H54 (cell line): ENCODE results near the gene ETF1.

Experiments
- DNase-seq: peaks from one replicate; pipeline ENCODE4 v3.0.0; 2011; ENCODE audit warnings: low spot score, mixed read lengths; ENCODE audit not compliant: insufficient read length
- FAIRE-seq: peaks from 3 replicates; lab custom pipeline; 2011; peaks lifted over from hg19 to GRCh38; lab: Jason Lieb, UNC
- POLR2A ChIP-seq: IDR thresholded peaks from 2 replicates; pipeline ENCODE4 v1.6.1; 2011; ENCODE audit warnings: low read depth, mild to moderate bottlenecking, low read length

The ETF1 gene

DNA sequence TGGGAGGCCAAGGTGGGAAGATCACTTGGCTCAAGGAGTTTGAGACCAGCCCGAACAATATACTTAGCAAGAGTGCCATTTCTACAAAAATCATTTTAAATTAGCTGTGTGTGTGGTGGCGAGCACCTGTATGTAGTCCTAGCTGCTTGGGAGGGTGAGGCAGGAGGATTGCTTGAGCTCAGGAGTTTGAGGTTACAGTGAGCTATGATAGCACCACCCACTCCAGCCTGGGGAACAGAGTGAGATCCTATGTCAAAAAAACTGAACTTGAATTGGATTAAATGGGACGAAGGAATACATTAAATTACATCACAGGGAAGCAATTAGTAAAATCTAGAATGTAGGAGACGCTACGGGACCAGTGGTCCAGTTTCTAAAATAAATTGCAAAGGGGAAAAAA, 6.4 kb upstream of the ETF1 start:
- DNase-seq: no peak
- FAIRE-seq: no peak
- no peak for TF ChIP-seq POLR2A

DNA sequence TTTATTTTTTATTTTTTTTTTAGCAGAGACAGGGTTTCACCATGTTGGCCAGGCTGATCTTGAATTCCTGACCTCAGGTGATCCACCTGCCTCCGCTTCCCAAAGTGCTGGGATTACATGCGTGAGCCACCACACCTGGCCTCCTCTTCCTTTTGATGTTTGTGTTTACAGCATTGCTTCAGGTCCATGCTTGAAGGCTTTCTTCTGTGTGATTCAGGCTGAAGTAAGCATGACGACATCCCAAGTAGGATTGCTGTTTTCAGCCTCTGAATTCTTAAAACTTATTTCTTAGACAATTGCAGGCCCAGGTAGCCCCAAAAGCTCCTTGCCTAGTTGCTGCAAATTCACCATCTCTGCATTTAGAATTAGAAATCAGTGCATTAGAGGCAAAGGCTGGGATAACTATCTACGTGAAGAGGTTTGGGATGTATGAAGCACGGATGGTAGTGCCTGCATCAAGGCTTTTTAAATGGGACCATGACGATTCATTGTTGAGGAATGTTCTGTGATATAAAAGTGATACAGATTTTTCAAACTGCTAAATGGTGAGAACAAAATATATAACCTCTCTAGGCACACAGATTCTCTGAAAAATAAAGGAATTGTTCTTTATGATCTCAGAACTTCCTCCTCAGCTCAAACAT, 3.0 kb upstream of the ETF1 start:
- TF ChIP-seq POLR2A: no peak
- DNase-seq: no peak
- FAIRE-seq: no peak

DNA sequence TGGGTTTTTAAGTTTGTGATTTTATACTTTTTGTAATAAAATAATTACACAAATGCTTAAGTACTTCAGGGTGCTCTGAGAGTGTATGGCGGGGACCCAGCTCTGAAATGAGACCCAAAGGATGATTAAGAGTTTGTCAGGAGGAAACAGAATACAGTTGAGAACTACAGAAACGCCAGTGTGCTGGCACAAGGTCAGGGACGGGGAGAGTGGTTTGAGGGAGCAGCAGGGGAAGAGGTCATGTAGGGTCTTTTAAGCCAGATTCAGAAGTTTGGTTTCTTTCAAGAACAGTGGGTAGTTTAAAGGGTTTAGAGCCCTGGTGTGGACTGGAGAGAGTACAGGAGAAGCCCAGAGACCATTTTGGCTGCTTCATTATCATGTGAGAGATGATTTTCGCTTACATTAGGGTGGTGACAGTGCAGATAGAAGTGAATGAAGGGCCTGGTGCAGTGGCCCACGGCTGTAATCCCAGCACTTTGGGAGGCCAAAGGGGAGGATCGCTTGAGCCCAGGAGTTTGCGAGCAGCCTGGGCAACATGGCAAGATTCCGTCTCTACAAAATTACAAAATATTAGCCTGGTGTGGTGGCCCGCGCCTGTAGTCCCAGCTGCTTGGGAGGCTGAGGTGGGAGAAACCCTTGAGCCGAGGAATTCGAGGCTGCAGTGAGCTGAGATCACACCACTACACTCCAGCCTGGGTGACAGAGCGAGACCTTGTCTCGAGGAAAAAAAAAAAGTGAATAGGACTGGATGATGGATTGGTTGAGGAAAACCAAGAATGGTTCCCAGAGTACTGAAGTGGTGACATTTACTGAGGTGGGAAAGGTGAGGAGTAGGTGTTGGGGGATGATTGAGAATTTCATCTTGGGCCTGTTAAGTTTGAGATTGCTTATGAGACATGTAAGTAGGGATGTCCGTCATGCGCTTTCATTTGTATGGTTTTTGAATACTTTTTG, 1.4 kb upstream of the ETF1 start:
- FAIRE-seq (no peak), DNase-seq (no peak)
- TF ChIP-seq POLR2A: no peak

DNA sequence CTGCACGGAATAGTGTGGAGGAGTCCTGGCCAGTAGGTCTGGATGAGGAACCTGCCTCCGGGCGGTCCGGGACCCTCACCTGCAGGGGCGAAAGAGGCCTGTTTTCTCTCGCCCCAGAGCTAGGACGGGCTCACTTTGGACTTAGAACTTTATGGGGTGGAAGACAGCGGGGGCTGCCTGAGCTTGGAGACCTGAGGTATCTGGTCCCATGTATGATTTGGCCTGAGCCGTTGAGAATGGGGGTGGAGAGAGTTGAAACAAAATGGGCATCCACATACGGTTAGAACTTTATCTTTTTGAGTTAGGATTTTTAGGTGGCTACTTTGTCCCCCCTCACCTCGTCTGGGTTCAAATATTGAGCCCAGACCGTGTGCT, 681 bp upstream of the ETF1 start:
- peak; percentile 56 for DNase-seq
- TF ChIP-seq POLR2A: no peak
- no peak for FAIRE-seq

DNA sequence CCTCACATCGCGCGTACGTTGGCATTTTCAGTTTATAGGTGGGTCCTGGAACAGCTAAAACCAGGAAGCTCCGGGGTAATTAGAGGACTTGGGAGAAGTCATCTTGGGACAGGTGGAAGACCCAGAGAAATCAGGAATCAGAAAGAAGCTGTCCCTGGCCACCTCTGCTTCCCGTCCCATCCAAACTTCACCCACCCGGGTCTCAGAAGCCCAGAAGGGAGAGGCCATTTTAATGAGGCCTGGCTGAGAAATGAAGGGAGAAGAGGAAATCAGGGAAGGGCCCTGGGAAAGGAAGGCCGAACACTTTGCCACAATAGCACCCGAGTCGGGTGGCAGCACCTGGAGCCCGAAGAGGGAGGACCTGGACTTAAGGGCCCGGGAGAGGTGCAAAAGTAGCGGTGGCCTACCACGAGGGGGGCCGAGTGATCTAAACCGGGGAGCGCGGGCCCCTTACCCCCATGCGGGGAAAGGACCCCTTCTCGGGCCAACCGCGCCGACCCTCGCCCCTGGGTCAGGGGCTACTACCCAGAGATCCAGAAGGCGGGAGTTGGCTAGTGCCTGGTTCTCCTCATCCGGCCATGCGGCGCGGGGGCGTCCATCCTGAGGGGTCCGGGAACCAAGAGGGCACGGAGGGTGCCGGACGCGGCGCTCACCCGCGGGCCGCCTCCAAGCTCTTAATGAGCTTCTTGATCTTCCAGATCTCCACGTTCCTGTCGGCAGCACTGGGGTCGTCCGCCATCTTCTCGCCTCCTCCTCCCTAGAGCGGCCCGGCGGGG, 668 bp downstream of the ETF1 start:
- no peak for FAIRE-seq
- no peak for TF ChIP-seq POLR2A
- DNase-seq: no peak

DNA sequence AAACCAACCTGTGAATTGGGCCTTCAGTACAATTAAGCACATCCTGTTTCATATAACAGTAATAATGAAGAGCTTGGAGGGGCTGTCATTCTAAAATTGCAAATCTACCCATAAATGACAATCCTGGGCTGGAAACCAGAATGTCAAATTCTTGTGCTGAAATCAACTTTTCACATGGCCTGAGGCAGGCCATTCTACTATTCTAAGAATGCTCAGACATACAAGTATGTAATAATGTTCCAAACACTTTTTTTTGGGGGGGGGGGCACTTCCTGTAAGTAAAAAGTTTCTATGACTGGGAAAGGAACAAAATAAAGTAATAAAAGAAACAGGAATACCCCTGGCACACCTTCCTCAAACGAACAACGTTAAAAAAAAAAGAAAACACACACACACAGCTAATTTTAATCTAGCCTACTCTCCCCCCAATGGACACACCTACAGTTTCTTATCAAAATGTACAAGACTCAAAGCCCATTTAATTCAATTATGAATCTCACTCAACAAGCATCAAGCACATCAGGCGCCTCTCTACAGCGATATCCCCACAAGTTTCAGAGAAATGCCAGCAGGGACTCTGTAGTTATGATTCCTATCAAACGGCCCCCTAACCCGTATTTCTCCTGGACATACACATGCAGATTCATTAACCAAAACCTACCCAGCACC, 1.4 kb downstream of the ETF1 start:
- no peak for TF ChIP-seq POLR2A
- DNase-seq: no peak
- no peak for FAIRE-seq

DNA sequence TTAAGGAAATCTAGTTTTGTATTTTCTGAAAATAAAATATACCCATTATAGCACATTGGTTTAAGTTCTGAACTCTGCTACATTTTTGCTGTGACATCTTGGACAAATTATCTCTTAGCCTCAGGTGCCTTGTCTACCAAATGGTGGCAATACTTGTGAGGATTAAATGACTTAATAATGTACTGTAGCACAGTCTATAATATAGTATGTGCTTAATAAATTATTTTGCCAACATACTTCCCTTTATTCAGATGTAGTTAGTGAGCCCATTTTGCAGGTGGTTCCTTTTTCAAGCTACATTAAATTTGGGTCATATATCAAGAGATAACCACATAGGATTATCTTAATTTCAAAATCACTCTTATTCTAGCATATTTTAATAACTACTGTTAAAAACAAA, 3.2 kb downstream of the ETF1 start:
- TF ChIP-seq POLR2A: no peak
- DNase-seq (no peak), FAIRE-seq (no peak)

DNA sequence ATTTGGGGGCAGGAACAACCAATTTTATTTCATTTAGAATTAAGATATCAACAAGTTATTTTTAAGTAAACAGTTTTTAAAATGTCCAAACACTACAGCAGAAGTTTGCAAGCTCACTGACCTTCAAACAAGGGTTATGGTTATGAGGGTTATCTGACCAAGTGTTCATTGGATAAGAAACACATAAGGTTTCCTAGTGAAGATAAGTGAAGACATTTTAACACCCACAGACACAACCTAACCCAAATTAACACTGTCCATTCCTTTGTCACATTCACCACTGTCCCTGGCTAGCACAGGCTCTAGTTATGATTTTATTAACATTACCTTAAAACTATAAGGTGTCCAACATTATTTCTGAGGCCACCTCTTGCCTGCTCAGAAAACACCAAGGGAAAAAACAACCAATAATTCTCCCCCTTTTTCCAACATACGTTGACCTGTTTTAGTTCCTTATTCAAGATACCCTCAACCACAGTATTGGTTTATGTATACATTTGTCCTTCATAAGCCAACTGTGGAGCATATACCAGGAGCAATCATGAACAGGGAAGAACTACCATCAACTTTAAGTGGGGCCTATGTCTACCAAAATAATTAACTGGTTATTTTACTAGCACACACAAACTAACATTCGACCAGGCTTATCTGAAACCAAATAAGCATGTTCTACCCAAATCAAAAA, 4.0 kb downstream of the ETF1 start:
- no peak for FAIRE-seq
- no peak for TF ChIP-seq POLR2A
- DNase-seq: no peak

DNA sequence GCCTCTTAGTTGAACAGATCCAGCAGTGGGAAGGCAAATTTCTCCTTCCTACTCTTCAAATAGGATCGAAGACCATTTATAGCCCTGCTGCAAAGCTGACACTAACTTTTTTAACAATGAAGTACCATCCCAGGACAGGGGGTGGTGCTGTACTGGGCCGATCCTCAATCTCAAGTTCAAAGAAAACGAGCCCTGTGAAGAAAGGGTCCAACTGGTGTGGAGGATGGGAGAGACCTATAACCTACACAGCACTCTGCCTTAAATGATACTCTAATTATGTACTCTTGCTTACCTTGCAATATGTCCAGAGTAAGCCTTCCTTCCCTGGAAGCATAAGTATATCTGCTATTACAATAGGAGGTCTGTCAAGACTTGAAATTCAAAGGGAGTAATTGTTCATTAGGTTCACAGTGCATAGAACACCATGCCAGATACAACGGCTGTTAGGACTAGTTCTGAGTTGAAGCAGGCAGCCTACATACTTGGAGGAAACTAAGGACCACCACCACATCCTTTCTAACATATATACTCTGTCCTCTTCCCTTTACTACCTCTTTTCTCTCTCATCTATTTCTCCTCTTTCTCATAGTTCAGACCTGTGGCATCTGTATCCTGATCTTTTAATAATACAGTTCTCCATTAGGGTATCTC, 6.2 kb downstream of the ETF1 start:
- TF ChIP-seq POLR2A: no peak
- FAIRE-seq (no peak), DNase-seq (no peak)

DNA sequence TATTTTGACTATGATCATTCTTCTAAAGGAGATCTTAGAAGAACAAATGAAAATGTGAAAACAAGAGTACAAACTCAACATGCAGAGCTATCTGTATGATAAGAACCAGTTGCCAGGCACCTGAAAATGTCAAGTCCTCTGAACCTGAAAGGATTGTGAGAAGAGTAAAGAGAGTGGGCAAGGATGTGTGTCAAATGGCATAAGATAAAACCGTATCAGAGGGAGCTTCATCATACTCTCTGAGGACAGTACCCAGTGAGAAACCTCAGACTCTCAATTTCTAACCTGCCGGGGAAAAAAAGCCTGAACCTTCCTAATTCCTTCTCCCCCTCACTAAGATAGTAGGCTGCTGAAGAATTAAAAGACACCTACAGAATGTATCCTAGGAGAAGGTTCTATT, 6.8 kb downstream of the ETF1 start:
- FAIRE-seq: no peak
- TF ChIP-seq POLR2A: no peak
- no peak for DNase-seq

DNA sequence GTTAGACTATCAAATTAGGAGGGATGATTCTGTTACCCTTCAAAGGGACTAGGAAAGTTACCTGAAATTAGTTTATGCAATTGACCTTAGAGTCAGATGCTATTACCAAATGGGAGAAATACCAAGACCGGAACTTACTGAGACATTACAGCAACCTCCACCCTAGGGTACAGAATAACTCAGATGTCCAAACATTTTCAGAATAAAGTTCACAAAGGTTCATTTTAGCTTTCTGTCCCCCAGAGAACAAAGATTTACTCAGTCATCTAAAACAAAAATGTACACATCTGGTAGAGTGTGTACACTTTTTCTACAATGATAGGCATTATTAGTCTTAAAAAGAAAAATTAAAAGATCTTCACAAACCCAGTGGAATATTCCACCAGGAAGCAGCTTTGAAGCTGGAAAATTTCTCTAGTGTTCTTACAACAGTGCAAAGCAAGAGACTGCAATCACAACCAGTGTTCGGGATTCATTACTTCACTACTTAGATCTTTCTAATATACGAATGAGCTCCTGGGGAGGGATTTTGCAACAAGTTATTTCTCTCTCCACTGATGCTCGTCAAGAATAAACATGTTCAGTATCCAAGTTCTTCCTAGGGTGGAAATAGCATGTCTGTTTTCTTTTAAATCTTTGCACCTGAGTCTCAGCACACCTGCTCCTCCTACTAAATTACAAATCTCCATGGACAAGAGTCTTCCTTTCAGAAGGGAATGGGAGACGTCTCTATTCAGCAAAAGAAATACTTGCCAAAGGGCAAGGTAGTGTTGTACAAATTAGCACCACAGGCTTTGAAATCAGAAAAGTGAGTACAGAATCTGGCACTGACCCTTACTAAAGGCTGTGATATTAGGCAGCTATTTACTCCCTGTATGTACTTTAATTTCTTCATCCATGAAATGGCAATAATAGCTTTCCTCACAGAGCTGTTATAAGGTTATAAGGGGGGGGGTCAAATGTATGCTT, 8.8 kb downstream of the ETF1 start:
- FAIRE-seq: no peak
- DNase-seq: no peak
- no peak for TF ChIP-seq POLR2A

DNA sequence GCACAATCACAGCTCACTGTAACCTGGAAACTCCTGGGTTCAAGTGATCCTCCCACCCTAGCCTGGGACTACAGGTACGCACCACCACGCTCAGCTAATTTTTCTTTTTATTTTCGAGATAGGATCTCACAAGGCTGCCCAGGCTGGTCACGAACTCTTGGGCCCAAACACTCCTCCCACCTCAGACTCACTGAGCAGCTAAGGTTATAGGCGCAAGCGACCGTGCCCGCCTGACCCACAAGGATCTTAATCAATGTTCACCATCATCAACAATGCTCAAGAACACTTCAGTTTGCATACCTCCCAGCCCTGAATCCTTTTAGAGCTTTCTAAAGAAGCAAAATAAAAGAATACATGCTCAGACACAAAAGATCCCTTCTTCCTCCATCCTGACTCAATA, 13.2 kb downstream of the ETF1 start:
- no peak for TF ChIP-seq POLR2A
- no peak for DNase-seq
- FAIRE-seq: no peak
